ENCODE results near the gene SULT2B1. TPM values are rescaled to one million over a fixed set of nuclear protein-coding genes. Genes with fewer than 3 reads are reported as not detected.
A peak's percentile ranks its signal among the peaks of the same experiment; 100 is the strongest.

The SULT2B1 gene
- total and polyA plus RNA-seq, 7 donors, result 0.06 to 0.23 TPM; not detected in 5

DNA sequence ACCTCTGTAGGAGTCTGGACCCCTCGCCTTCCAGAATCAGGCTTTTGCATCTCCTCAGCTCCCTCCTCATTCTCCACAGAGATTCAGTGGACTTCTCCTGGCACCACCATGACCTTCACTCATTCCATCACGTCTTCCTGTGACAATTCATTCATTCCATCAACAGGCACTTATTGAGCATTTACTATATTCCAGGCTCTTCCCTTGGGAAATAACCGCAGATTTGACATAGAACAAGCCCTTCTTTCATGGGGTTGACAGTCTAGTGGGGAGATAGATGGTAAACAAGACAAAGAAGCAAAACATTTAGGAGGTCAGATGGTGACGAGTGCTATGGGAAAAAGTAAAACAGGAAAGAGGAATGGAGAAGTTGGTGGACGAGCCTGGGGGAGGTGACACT lies 2.6 kb upstream of the SULT2B1 start:
- H3K27me3 ChIP-seq (ENCODE audit: insufficient read depth in 3 of 3, low read length in 2 of 3), result peaks cover 0 to 11% (median 4%) of the 10 kb centered on the region in 3 donors
- H3K4me3 ChIP-seq, result no peak overlapping the region
- ATAC-seq (no peak), DNase-seq (no peak)
- H3K27ac ChIP-seq, result no peak overlapping the region
- H3K4me1 ChIP-seq, result no peaks in the 10 kb centered on the region
- H3K9me3 ChIP-seq, result no peaks in the 10 kb centered on the region
- H3K36me3 ChIP-seq (ENCODE audit: insufficient read depth in 1 of 2, low read depth in 1 of 2), result no peaks in the 10 kb centered on the region
- TF ChIP-seq, protein P1, sequence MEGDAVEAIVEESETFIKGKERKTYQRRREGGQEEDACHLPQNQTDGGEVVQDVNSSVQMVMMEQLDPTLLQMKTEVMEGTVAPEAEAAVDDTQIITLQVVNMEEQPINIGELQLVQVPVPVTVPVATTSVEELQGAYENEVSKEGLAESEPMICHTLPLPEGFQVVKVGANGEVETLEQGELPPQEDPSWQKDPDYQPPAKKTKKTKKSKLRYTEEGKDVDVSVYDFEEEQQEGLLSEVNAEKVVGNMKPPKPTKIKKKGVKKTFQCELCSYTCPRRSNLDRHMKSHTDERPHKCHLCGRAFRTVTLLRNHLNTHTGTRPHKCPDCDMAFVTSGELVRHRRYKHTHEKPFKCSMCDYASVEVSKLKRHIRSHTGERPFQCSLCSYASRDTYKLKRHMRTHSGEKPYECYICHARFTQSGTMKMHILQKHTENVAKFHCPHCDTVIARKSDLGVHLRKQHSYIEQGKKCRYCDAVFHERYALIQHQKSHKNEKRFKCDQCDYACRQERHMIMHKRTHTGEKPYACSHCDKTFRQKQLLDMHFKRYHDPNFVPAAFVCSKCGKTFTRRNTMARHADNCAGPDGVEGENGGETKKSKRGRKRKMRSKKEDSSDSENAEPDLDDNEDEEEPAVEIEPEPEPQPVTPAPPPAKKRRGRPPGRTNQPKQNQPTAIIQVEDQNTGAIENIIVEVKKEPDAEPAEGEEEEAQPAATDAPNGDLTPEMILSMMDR (IDR thresholded peaks at IDR 0.05), result no peak
- 71 to 78% (median 72%) methylated on average over 5 of the region's 5 CpGs for WGBS, 3 donors
- intact Hi-C loops (cut with DNase I), result no loop called here

DNA sequence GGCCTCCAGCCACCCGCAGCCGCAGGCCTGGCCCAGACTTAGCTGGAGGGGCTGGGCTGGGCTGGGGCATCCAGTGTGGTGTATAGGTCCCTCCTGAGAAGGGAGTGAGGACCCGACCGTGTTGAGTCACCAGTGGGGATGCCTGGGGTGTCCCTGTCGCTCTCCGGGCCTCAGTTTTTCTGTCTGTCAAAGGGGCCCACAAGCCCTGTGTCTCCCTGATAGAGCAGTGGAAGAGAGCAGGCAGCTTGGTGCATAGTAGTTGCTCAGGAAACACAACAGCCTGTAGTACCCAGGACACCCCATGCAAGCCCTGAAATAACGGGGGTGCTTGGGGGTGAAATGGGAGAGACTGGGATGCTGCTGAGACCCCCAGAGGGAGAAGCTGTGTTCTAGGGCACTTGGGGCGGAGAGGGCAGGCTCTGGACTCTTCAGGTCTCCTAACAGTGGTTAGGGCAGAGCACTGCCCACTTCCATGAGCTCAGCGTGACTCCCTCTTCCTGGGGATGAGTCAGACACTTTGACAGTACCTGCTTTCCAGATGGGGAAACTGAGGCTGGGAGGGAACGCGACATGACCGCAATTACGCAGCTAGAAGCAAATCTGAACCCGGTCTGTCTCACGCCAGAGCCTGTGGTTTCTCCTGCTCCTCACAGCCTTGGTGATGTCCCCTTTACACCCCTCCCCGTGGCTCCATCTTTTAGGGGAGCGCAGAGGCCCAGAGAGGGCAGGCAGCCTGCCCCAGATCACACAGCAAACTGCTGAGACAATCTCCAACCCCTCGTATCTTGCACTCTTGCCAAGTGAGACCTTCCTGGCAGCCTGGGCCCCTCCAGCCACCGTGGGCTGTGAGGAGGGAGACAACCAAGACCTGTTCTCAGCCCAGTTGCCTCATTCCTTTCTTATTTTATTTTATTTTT lies 692 bp downstream of the SULT2B1 start:
- H3K27me3 ChIP-seq (ENCODE audit: insufficient read depth in 3 of 3, low read length in 2 of 3), result peaks cover 0 to 5% (median 2%) of the 10 kb centered on the region in 3 donors
- no peak overlapping the region for H3K4me3 ChIP-seq
- intact Hi-C loops (cut with DNase I), result no loop called here
- WGBS, 3 donors, result 77 to 82% (median 78%) methylated on average over 19 of the region's 19 CpGs
- TF ChIP-seq, protein P1 (IDR thresholded peaks at IDR 0.05), result no peak
- DNase-seq (no peak), ATAC-seq (no peak)
- H3K27ac ChIP-seq, result no peak overlapping the region
- no peaks in the 10 kb centered on the region for H3K9me3 ChIP-seq
- H3K4me1 ChIP-seq, result no peaks in the 10 kb centered on the region
- no peaks in the 10 kb centered on the region for H3K36me3 ChIP-seq (ENCODE audit: insufficient read depth in 1 of 2, low read depth in 1 of 2)

DNA sequence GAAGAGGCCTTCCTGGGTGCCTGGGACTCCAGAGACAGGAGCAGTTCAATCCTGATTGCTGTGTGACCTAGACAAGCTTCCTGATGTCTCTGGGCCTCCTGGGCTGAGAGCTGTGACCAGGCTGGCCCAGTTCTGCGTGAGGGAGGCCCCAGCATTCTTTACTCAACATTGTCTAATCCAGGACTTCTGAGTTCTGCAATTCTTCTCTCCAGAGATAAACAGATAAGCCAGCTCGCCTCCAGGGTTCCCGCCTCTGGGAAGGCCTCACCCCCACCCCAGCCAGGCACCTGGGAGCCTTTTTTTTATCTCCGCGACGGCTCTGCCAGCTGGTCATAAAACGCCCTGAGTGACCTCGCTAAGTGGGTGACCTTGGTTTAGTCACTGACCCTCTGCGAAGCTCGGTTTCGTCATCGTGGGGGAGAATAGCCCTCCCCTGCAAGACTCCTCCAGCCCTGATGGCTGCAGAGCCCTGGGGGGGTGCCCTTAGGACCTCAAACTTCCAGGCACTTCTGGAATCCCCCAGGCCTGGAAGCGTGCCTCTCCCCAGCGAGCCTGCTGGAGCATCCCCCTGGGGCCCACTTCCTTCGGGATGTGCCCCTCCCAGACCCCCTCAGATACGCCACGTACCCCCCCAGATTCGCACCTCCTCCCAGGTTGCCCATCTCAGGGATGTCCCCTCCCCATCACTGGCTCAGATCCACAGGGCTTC lies 1.9 kb downstream of the SULT2B1 start:
- ATAC-seq, result peak in 2 of 4 donors; percentile 24 to 35
- Histone ChIP-seq H3K9me3 (no peaks in the 10 kb centered on the region), H3K4me1 (no peaks in the 10 kb centered on the region), H3K36me3 (ENCODE audit: insufficient read depth in 1 of 2, low read depth in 1 of 2) (no peaks in the 10 kb centered on the region), H3K27ac (no peak overlapping the region), H3K27me3 (ENCODE audit: insufficient read depth in 3 of 3, low read length in 2 of 3) (peaks cover 0 to 5% (median 3%) of the 10 kb centered on the region in 3 donors), H3K4me3 (no peak overlapping the region)
- intact Hi-C loops (cut with DNase I), result no loop called here
- TF ChIP-seq, protein P1 (IDR thresholded peaks at IDR 0.05), result no peak
- peak; percentile 33 to 61 for DNase-seq
- 31 to 39% (median 36%) methylated on average over 16 to 18 of the region's 18 CpGs for WGBS, 3 donors

DNA sequence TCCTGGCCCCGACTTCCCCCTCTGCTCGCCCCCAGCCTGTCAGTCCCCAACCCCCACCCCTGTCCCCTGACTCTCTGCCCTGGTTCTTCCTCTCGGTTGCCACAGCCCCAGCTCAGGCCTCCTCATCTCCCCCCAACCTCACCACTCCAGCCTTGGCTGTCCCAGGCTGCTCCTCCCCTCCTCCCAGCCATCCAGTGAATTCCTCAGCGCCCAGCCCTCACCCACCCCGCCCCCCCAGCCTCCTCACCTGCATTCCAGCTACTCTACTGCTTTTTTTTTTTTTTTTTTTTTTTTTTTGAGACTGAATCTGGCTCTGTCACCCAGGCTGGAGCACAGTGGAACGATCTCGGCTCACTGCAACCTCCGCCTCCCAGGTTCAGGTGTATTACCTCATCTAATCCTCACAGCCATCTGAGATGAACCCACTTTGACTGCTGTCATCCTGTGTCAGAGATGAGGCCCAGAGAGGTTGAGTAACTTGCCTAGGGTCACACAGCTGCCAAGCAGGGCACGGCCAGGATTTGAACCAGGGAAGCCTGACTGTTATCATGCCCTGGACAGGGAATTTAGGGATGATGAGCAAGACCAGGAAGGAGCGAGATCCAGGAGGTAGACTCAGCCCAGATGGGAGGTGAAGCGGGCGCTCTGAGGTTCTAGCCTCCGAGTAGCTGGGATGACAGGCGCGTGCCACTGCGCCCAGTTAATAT lies 2.6 kb downstream of the SULT2B1 start:
- Histone ChIP-seq H3K27me3 (ENCODE audit: insufficient read depth in 3 of 3, low read length in 2 of 3) (peaks cover 0 to 6% (median 0%) of the 10 kb centered on the region in 3 donors), H3K36me3 (ENCODE audit: insufficient read depth in 1 of 2, low read depth in 1 of 2) (no peaks in the 10 kb centered on the region), H3K9me3 (no peaks in the 10 kb centered on the region), H3K27ac (no peak overlapping the region), H3K4me1 (no peaks in the 10 kb centered on the region), H3K4me3 (no peak overlapping the region)
- DNase-seq (no peak), ATAC-seq (no peak)
- WGBS, 3 donors, result 70 to 75% (median 73%) methylated on average over 15 to 16 of the region's 16 CpGs
- intact Hi-C loops (cut with DNase I), result no loop called here
- TF ChIP-seq, protein P1 (IDR thresholded peaks at IDR 0.05), result no peak
